Non-pigmented ciliary epithelial cell (primary cell): ENCODE measurements around the gene NRSN1.
A peak's percentile ranks its signal among the peaks of the same experiment; 100 is the strongest.

Source experiments
- DNase-seq: peaks from one replicate; pipeline ENCODE4 v3.0.0-alpha.2; 2010; ENCODE audit warnings: low read depth

NRSN1 gene

GRCh38 chr6:24125980-24126379 lies at the start of gene NRSN1:
Gene NRSN1 (plus strand): TSS chr6:24126215. CDS start chr6:24134328, 8,113 bp downstream.
- DNase-seq: no peak

- DNase-seq: peak; percentile 1
These were observed 47.8 kb upstream of the NRSN1 start for GRCh38 chr6:24078200-24078599.

GRCh38 chr6:24079076-24079475 lies 46.9 kb upstream of the NRSN1 start:
- DNase-seq: no peak

GRCh38 chr6:24080711-24081110 lies 45.3 kb upstream of the NRSN1 start:
- no peak for DNase-seq

- DNase-seq: no peak
These were observed 36.3 kb upstream of the NRSN1 start for GRCh38 chr6:24089736-24090135.

GRCh38 chr6:24092407-24092806 lies 33.6 kb upstream of the NRSN1 start:
- DNase-seq: no peak

- no peak for DNase-seq
These were observed 32.6 kb upstream of the NRSN1 start for GRCh38 chr6:24093381-24093780.

- DNase-seq: no peak
These were observed 26.8 kb upstream of the NRSN1 start for GRCh38 chr6:24099181-24099580.

- DNase-seq: no peak
These were observed 25.8 kb upstream of the NRSN1 start for GRCh38 chr6:24100024-24100769.

- DNase-seq: no peak
These were observed 25.3 kb upstream of the NRSN1 start for GRCh38 chr6:24100770-24101155.

GRCh38 chr6:24105191-24105590 lies 20.8 kb upstream of the NRSN1 start:
- DNase-seq: no peak

GRCh38 chr6:24106291-24106690 lies 19.7 kb upstream of the NRSN1 start:
- DNase-seq: no peak

- no peak for DNase-seq
These were observed 18.7 kb upstream of the NRSN1 start for GRCh38 chr6:24107294-24107693.

GRCh38 chr6:24108056-24108455 lies 18.0 kb upstream of the NRSN1 start:
- DNase-seq: no peak

- no peak for DNase-seq
These were observed 15.6 kb upstream of the NRSN1 start for GRCh38 chr6:24110417-24110816.

- no peak for DNase-seq
These were observed 12.1 kb upstream of the NRSN1 start for GRCh38 chr6:24113891-24114290.

GRCh38 chr6:24117021-24117420 lies 9.0 kb upstream of the NRSN1 start:
- DNase-seq: peak; percentile 3

- no peak for DNase-seq
These were observed 3.9 kb upstream of the NRSN1 start for GRCh38 chr6:24122139-24122538.

GRCh38 chr6:24126586-24127192 lies 674 bp downstream of the NRSN1 start:
- DNase-seq: peak; percentile 6

- no peak for DNase-seq
These were observed 1.3 kb downstream of the NRSN1 start for GRCh38 chr6:24127316-24127715.

GRCh38 chr6:24131751-24132150 lies 5.7 kb downstream of the NRSN1 start:
- no peak for DNase-seq

- DNase-seq: no peak
These were observed 13.1 kb downstream of the NRSN1 start for GRCh38 chr6:24139080-24139479.

GRCh38 chr6:24139639-24140038 lies 13.6 kb downstream of the NRSN1 start:
- no peak for DNase-seq

GRCh38 chr6:24140591-24140990 lies 14.6 kb downstream of the NRSN1 start:
- no peak for DNase-seq
